Liver (tissue), 3 donors: ENCODE data around the gene HJURP.

Source experiments
- CTCF ChIP-seq: fragments of 150-350 bp; IDR thresholded peaks from 2 replicates; pipeline ENCODE4 v1.5.1; 2017; ENCODE audit warnings: improper control_type of control experiment, low read depth, low read length; ENCODE audit not compliant: missing input control
- EGR1 ChIP-seq, 2 donors: IDR thresholded peaks; 2 replicates each; pipeline ENCODE4 v1.6.1; 2016 to 2018; ENCODE audit warnings: antibody characterized with exemption in 2 of 2, low read depth in 2 of 2
- GABPA ChIP-seq, 2 donors: IDR thresholded peaks in 1 of 2; conservative IDR thresholded peaks in 1 of 2; 2 replicates each; pipeline ENCODE4 v1.6.1; 2016; ENCODE audit warnings: antibody characterized with exemption in 2 of 2, mild to moderate bottlenecking in 1 of 2, moderate library complexity in 1 of 2
- HNF4A ChIP-seq, 2 donors: conservative IDR thresholded peaks; 2 replicates each; pipeline ENCODE4 v1.6.1; 2016; ENCODE audit warnings: antibody characterized with exemption in 2 of 2, mild to moderate bottlenecking in 2 of 2
- HNF4G ChIP-seq: IDR thresholded peaks from 2 replicates; pipeline ENCODE4 v1.6.1; 2016; ENCODE audit warnings: antibody characterized with exemption
- JUND ChIP-seq, 2 donors: IDR thresholded peaks; 2 replicates each; pipeline ENCODE4 v1.6.1; 2016; ENCODE audit warnings: antibody characterized with exemption in 2 of 2
- MAX ChIP-seq: IDR thresholded peaks from 2 replicates; pipeline ENCODE4 v1.6.1; 2016; ENCODE audit warnings: antibody characterized with exemption
- RAD21 ChIP-seq, 2 donors: IDR thresholded peaks; 2 replicates each; pipeline ENCODE4 v1.6.1; 2016; ENCODE audit warnings: antibody characterized with exemption in 2 of 2, mild to moderate bottlenecking in 2 of 2
- REST ChIP-seq: IDR thresholded peaks from 2 replicates; pipeline ENCODE4 v1.6.1; 2016; ENCODE audit warnings: antibody characterized with exemption, mild to moderate bottlenecking
- SP1 ChIP-seq: IDR thresholded peaks from 2 replicates; pipeline ENCODE4 v1.6.1; 2018; ENCODE audit warnings: antibody characterized with exemption, mild to moderate bottlenecking
- YY1 ChIP-seq: IDR thresholded peaks from 2 replicates; pipeline ENCODE4 v1.6.1; 2016; ENCODE audit warnings: antibody characterized with exemption, mild to moderate bottlenecking
- ZBTB33 ChIP-seq: IDR thresholded peaks from 2 replicates; pipeline ENCODE4 v1.6.1; 2016; ENCODE audit warnings: antibody characterized with exemption
- donor health status: healthy.
- donor health status: healthy.

GRCh38 chr2:233791883-233792329 is 62.4 kb downstream of the HJURP start:
- TF ChIP-seq CTCF, result no peak
- TF ChIP-seq REST, result no peak
- TF ChIP-seq RAD21 (IDR thresholded peaks at IDR 0.05), result no peak
- TF ChIP-seq EGR1 (IDR thresholded peaks at IDR 0.05; ENCODE audit: low read depth in 2 of 2), result no peak
- no peak for TF ChIP-seq ZBTB33
- no peak for TF ChIP-seq MAX
- TF ChIP-seq YY1, result no peak
- no peak for TF ChIP-seq SP1
- TF ChIP-seq JUND (IDR thresholded peaks at IDR 0.05), result no peak
- no peak for TF ChIP-seq HNF4A (conservative IDR thresholded peaks at IDR 0.05)
- TF ChIP-seq HNF4G, result no peak
- TF ChIP-seq GABPA (IDR thresholded peaks at IDR 0.05 in 1 of 2, conservative IDR thresholded peaks at IDR 0.05 in 1 of 2), result no peak
